Panc1 (cell line): ENCODE results near the gene ZGRF1.

Source experiments
- CTCF ChIP-seq: fragments of 450-650 bp; IDR thresholded peaks from 2 replicates; pipeline ENCODE4 v1.5.1; 2017; ENCODE audit warnings: mild to moderate bottlenecking
- POLR2AphosphoS5 ChIP-seq: IDR thresholded peaks from 2 replicates; pipeline ENCODE4 v1.6.1; 2012; ENCODE audit warnings: mild to moderate bottlenecking, low read depth, low read length, moderate library complexity

GRCh38 chr4:112492321-112492720, 144.4 kb downstream of the ZGRF1 start:
- TF ChIP-seq CTCF = no peak
- no peak for TF ChIP-seq POLR2AphosphoS5
